ENCODE results near the gene FLCN.
"Not testable (repeated sequence)": the region's sequence is repeated elsewhere in the genome, so short reads cannot be mapped to it uniquely, and the experiment has no call there.

The FLCN gene

GRCh38 chr17:17186051-17186450, 50.9 kb downstream of the FLCN start:
- DNase-seq (ENCODE audit: low spot score) = no peak

- not testable (repeated sequence) for DNase-seq (ENCODE audit: low spot score)
Observed at GRCh38 chr17:17184985-17185757, 51.8 kb downstream of the FLCN start.

GRCh38 chr17:17183744-17184143, 53.2 kb downstream of the FLCN start:
- DNase-seq (ENCODE audit: low spot score) = no peak

- DNase-seq (ENCODE audit: low spot score) = no peak
Observed at GRCh38 chr17:17182598-17183136, 54.3 kb downstream of the FLCN start.

- DNase-seq (ENCODE audit: low spot score) = no peak
Observed at GRCh38 chr17:17181666-17182597, 55.0 kb downstream of the FLCN start.

- no peak for DNase-seq (ENCODE audit: low spot score)
Observed at GRCh38 chr17:17180741-17181525, 56.0 kb downstream of the FLCN start.

GRCh38 chr17:17180141-17180603, 56.8 kb downstream of the FLCN start:
- no peak for DNase-seq (ENCODE audit: low spot score)

GRCh38 chr17:17179371-17179827, 57.6 kb downstream of the FLCN start:
- no peak for DNase-seq (ENCODE audit: low spot score)

- DNase-seq (ENCODE audit: low spot score) = no peak
Observed at GRCh38 chr17:17177176-17177575, 59.8 kb downstream of the FLCN start.

GRCh38 chr17:17176341-17176740, 60.6 kb downstream of the FLCN start:
- DNase-seq (ENCODE audit: low spot score) = no peak

- no peak for DNase-seq (ENCODE audit: low spot score)
Observed at GRCh38 chr17:17175917-17176316, 61.1 kb downstream of the FLCN start.

- DNase-seq (ENCODE audit: low spot score) = no peak
Observed at GRCh38 chr17:17175340-17175739, 61.6 kb downstream of the FLCN start.

GRCh38 chr17:17173921-17174320, 63.0 kb downstream of the FLCN start:
- DNase-seq (ENCODE audit: low spot score) = no peak

GRCh38 chr17:17172990-17173389, 64.0 kb downstream of the FLCN start:
- no peak for DNase-seq (ENCODE audit: low spot score)

GRCh38 chr17:17172001-17172939, 64.7 kb downstream of the FLCN start:
- DNase-seq (ENCODE audit: low spot score) = no peak

GRCh38 chr17:17171186-17171585, 65.8 kb downstream of the FLCN start:
- DNase-seq (ENCODE audit: low spot score) = no peak

- DNase-seq (ENCODE audit: low spot score) = no peak
Observed at GRCh38 chr17:17170346-17170985, 66.5 kb downstream of the FLCN start.

GRCh38 chr17:17169396-17169795, 67.6 kb downstream of the FLCN start:
- no peak for DNase-seq (ENCODE audit: low spot score)

GRCh38 chr17:17168401-17168800, 68.6 kb downstream of the FLCN start:
- no peak for DNase-seq (ENCODE audit: low spot score)

- no peak for DNase-seq (ENCODE audit: low spot score)
Observed at GRCh38 chr17:17167986-17168385, 69.0 kb downstream of the FLCN start.
